AG08396 (cell line): ENCODE data around the gene SMCHD1.
"Not testable (repeated sequence)": the region's sequence is repeated elsewhere in the genome, so short reads cannot be mapped to it uniquely, and the experiment has no call there.

Experiments used
- DNase-seq: peaks from one replicate; pipeline ENCODE4 v3.0.0; 2012; ENCODE audit warnings: low spot score, mixed read lengths

Gene SMCHD1

DNA sequence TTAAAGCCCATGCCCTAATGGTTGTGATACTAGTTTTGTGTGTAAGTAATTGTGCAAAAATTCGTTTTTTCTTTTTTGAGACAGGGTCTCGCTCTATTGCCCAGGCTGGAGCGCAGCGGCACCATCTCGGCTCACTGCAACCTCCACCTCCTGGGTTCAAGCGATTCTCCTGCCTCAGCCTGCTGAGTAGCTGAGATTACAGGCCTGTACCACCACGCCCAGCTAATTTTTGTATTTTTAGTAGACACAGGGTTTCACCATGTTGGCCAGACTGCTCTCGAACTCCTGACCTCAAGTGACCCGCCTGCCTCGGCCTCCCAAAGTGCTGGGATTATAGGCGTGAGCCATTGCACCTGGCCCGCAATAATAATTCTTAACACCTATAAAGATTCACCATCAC is 196.9 kb downstream of the SMCHD1 start:
- not testable (repeated sequence) for DNase-seq

DNA sequence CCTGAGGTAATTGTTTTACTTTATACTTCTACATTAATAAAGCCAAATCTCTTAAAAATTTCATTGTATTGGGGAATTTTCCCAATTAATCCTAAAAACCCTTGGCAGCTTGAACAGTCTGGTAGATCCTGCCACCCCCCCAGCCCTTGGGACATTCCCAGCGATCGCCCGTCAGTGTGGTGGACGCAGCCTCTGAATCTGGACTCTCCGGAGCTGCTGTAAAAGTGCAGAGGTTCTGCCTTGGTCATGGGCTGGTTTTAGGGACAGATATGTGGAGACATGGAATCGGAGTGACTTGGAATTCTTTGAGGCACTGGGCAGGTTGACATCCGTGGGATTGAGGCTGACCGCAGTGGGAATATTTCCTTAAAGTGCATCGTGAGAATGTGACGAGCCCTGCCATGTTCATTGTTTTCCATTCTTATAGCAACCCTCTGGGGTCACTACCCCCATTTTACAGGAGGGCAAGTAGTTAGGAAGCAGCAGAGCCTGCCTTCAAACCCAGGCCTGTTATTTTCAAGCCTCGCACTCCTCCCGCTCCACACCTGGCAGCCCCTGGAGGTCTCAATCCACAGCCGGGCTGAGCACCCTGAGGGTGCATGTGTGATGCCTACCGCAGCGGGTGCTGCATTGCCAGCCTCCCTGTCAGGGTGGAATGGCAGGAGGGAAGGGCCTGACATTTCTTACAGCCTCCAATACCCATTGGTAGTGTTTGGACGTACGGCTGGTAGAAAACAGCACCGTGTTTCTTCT is 197.8 kb downstream of the SMCHD1 start:
- DNase-seq: no peak

DNA sequence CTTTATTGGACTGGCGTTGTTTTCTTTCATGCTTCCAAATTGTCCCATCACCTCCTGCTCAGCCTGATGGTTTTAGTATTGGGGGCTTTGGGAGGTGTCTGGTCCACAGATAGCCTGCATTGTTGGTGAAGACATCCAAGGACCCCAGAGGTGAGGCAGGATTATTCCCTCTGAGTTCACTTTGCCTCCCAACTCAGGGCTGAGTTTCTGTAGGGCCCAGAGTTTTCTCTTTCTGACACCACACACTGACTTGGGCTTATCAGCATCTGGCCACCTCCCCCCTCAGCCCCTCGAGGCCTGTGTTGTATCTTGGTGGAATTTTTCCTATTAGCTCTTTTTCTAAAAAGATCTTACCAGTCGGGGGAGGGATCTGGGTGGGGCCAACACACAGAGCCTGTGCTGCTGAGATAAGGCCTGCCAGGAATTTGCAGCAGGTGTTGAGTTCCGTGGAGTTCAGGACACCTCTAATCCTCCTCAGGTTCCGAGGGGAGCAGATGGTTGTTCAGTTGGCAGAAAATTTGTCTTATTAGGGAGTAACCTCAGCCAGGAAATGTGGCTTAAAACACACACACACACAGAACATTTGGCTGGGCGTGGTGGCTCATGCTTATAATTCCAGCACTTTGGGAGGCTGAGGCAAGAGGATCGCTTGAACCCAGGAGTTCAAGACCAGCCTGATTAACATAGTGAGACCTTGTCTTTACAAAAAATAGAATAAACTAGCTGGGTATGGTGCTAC is 198.6 kb downstream of the SMCHD1 start:
- no peak for DNase-seq
